Psoas muscle (tissue), 8 donors: ENCODE data around the gene LRRC53. TPM values are rescaled to one million over a fixed set of nuclear protein-coding genes. Genes with fewer than 3 reads are reported as not detected.
A peak's percentile ranks its signal among the peaks of the same experiment; 100 is the strongest.

Source experiments
- ATAC-seq, 4 donors: fragments of 200-7000 bp; cut with Tn5 transposase; one replicate each; pipeline ENCODE4 v1.9.1; 2020; ENCODE audit warnings: moderate library complexity in 3 of 4, mild to moderate bottlenecking in 2 of 4
- DNase-seq, 2 donors: peaks; one replicate each; pipeline ENCODE4 v3.0.0-alpha.2; 2020
- H3K27ac ChIP-seq: fragments of 200-600 bp; one replicate; pipeline ENCODE4 v1.8.0; 2022
- H3K27me3 ChIP-seq, 3 donors: fragments of 200-600 bp in 1 of 3; one replicate each; pipeline versions ENCODE4 v1.6.1 to v1.8.0; 2013 to 2022; ENCODE audit warnings: low read length in 2 of 3, mild to moderate bottlenecking in 2 of 3, moderate library complexity in 1 of 3; ENCODE audit not compliant: insufficient read depth in 3 of 3
- H3K36me3 ChIP-seq, 2 donors: fragments of 200-600 bp in 1 of 2; one replicate each; pipeline versions ENCODE4 v1.6.1 to v1.8.0; 2013 to 2022; ENCODE audit warnings: low read depth in 1 of 2, mild to moderate bottlenecking in 1 of 2, moderate library complexity in 1 of 2; ENCODE audit not compliant: insufficient read depth in 1 of 2
- H3K4me1 ChIP-seq: fragments of 200-600 bp; one replicate; pipeline ENCODE4 v1.8.0; 2022
- H3K4me3 ChIP-seq: fragments of 200-600 bp; one replicate; pipeline ENCODE4 v1.8.0; 2022; ENCODE audit warnings: mild to moderate bottlenecking
- H3K9me3 ChIP-seq: fragments of 200-600 bp; one replicate; pipeline ENCODE4 v1.8.0; 2022
- CTCF ChIP-seq: fragments of 200-600 bp; IDR thresholded peaks from one replicate; pipeline ENCODE4 v1.8.0; 2022; ENCODE audit warnings: antibody characterized with exemption
- WGBS, 3 donors: extraction: QIAGEN DNeasy Blood & Tissue Kit; methylation state at CpG; one replicate each; pipeline versions ENCODE4 v1.1.6 to v1.1.7; 2013; 5-methylcytosine and 5-hydroxymethylcytosine counted together
- intact Hi-C, 2 donors: fragments of 100-400 bp; cut with DNase I; formaldehyde crosslinking; loops; one replicate each; pipeline versions ENCODE4 v1.11.0 to v1.14.2; 2022
- polyA plus RNA-seq, 3 donors: library from polyadenylated mRNA; stranded (reverse); fragments of 200-250 nt; gene quantifications; one replicate each; pipeline ENCODE4 v1.2.3, GENCODE V29; 2013
- total RNA-seq, 4 donors: library from RNA; stranded (reverse); fragmentation: NEBNext Ultra II Directional in 2 of 4; extraction: Animal tissue kit (Norgen Biotek cat#: 25700) in 2 of 4; gene quantifications; one replicate each; pipeline versions ENCODE4 v1.2.1 to v1.2.4, GENCODE V29; 2021 to 2023
- donor health status: healthy with polysubstance abuse.
- donor health status: DM: no; HTN: no; CAD: no; lungs with moderate emphysema.
- donor health status: Bipolar disorder and iron deficiency.
- donor health status: healthy.
- donor health status: DM: yes; HTN: yes; CAD: no.
- donor health status: DM: no; HTN: no; CAD: no.
- donor health status: DM: no; HTN: no; CAD: no.
- donor health status: DM: yes; HTN: yes; CAD: no.

Gene LRRC53
- total and polyA plus RNA-seq, 7 donors: not detected

GRCh38 chr1:74471470-74471869, 40.9 kb downstream of the LRRC53 start:
- intact Hi-C loops: no loop called here
- Histone ChIP-seq H3K27ac (no peak overlapping the region), H3K9me3 (no peaks in the 10 kb centered on the region), H3K27me3 (no peaks in the 10 kb centered on the region), H3K36me3 (no peaks in the 10 kb centered on the region), H3K4me1 (no peaks in the 10 kb centered on the region), H3K4me3 (no peak overlapping the region)
- no peak for TF ChIP-seq CTCF
- ATAC-seq (no peak), DNase-seq (no peak)
- 60 to 73% (median 62%) methylated on average over 3 of the region's 3 CpGs for WGBS, 3 donors

GRCh38 chr1:74470936-74471335, 41.5 kb downstream of the LRRC53 start:
- Histone ChIP-seq H3K4me3 (no peak overlapping the region), H3K36me3 (no peaks in the 10 kb centered on the region), H3K27ac (no peak overlapping the region), H3K9me3 (no peaks in the 10 kb centered on the region), H3K4me1 (no peaks in the 10 kb centered on the region), H3K27me3 (no peaks in the 10 kb centered on the region)
- DNase-seq (no peak), ATAC-seq (no peak)
- intact Hi-C loops: no loop called here
- no peak for TF ChIP-seq CTCF
- 13 to 20% (median 17%) methylated on average over 3 of the region's 3 CpGs for WGBS, 3 donors

- Histone ChIP-seq H3K9me3 (no peaks in the 10 kb centered on the region), H3K27me3 (no peaks in the 10 kb centered on the region), H3K27ac (no peak overlapping the region), H3K4me3 (no peak overlapping the region), H3K4me1 (no peaks in the 10 kb centered on the region), H3K36me3 (no peaks in the 10 kb centered on the region)
- no peak for DNase-seq
- intact Hi-C loops: no loop called here
- WGBS, 3 donors: 21 to 46% (median 35%) methylated on average over 3 of the region's 3 CpGs
- ATAC-seq: no peak
- TF ChIP-seq CTCF: no peak
Measured at GRCh38 chr1:74470251-74470650, 42.2 kb downstream of the LRRC53 start.

- Histone ChIP-seq H3K4me1 (no peaks in the 10 kb centered on the region), H3K4me3 (no peak overlapping the region), H3K27ac (no peak overlapping the region), H3K36me3 (no peaks in the 10 kb centered on the region), H3K9me3 (no peaks in the 10 kb centered on the region), H3K27me3 (no peaks in the 10 kb centered on the region)
- intact Hi-C loops: no loop called here
- peak; percentile 54 for TF ChIP-seq CTCF
- ATAC-seq (no peak), DNase-seq (no peak)
- WGBS, 3 donors: 13 to 19% (median 14%) methylated on average over 2 of the region's 2 CpGs
Measured at GRCh38 chr1:74468982-74469603, 43.3 kb downstream of the LRRC53 start.

GRCh38 chr1:74467786-74468377, 44.5 kb downstream of the LRRC53 start:
- no peak overlapping the region for H3K4me3 ChIP-seq
- H3K36me3 ChIP-seq: no peaks in the 10 kb centered on the region
- no peak overlapping the region for H3K27ac ChIP-seq
- ATAC-seq: no peak
- no peaks in the 10 kb centered on the region for H3K9me3 ChIP-seq
- DNase-seq: no peak
- H3K4me1 ChIP-seq: no peaks in the 10 kb centered on the region
- TF ChIP-seq CTCF: no peak
- H3K27me3 ChIP-seq: no peaks in the 10 kb centered on the region
- WGBS, 3 donors: 83 to 85% (median 84%) methylated on average over 3 of the region's 3 CpGs
- intact Hi-C loops: no loop called here
